ENCODE results near the gene DBT.
A peak's percentile ranks its signal among the peaks of the same experiment; 100 is the strongest.

Gene DBT

DNA sequence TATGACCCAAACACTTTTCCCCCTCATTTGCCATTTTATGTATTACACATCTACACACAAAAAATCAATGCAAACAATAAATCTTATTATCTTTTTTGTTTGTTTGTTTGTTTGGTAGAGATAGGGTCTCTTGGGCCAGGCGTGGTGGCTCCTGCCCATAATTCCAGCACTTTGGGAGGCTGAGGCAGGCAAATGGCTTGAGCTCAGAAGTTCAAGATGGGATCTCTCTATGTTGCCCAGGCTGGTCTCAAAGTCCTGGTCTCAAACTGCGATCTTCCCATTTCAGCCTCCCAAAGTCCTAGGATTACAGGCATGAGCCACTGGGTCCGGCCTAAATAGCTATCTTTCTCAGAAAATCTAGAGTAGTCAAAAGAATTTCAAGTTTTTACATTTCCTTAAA is 1.2 kb upstream of the DBT start:
- TF ChIP-seq, protein P1, sequence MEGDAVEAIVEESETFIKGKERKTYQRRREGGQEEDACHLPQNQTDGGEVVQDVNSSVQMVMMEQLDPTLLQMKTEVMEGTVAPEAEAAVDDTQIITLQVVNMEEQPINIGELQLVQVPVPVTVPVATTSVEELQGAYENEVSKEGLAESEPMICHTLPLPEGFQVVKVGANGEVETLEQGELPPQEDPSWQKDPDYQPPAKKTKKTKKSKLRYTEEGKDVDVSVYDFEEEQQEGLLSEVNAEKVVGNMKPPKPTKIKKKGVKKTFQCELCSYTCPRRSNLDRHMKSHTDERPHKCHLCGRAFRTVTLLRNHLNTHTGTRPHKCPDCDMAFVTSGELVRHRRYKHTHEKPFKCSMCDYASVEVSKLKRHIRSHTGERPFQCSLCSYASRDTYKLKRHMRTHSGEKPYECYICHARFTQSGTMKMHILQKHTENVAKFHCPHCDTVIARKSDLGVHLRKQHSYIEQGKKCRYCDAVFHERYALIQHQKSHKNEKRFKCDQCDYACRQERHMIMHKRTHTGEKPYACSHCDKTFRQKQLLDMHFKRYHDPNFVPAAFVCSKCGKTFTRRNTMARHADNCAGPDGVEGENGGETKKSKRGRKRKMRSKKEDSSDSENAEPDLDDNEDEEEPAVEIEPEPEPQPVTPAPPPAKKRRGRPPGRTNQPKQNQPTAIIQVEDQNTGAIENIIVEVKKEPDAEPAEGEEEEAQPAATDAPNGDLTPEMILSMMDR (IDR thresholded peaks at IDR 0.05; ENCODE audit: insufficient read depth, low read depth, low read length, missing control alignments) = no peak
- DNase-seq (ENCODE audit: low read depth) = no peak
- H3K4me3 ChIP-seq (ENCODE audit: low read length) = no peak overlapping the region

DNA sequence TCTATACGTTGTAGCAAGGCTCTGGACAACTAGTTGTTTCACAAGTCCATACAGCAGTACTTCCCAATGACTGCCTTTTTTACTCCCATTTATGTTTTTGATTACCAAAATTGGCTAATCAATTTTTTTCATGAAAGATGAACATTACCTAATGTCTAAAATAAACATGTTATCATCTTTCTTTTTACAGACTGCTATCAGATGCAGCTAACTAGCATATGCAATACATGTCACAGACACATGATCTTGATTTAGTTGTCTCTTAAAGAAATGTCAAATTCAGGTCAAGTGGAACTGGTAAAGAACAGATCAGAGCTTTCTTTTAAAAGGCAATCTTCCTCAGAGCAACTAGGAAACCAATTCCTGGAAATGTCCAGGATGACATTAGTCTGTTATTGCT is 630 bp upstream of the DBT start:
- DNase-seq (ENCODE audit: low read depth) = no peak
- H3K4me3 ChIP-seq (ENCODE audit: low read length) = peak overlapping the region; percentile 70
- TF ChIP-seq, protein P1 (IDR thresholded peaks at IDR 0.05; ENCODE audit: insufficient read depth, low read depth, low read length, missing control alignments) = no peak

DNA sequence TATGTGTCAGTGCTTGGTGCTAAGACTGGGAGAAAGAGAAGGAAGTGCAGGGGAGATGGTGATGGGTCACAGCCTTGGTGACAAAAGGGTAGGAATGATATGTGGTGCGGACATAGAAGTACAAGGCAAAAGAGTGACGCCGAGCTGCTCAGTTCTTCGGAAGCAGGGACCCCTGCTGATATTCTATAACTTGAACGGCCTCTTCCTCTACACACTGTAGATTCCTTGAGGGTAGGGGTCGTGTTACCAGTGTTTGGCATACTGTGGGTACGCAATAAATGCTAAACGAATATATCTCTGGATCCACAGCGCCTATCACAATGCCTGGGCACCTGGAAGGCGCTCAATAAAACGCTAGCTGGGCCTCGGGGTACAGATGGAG is 488 bp downstream of the DBT start:
- peak overlapping the region; percentile 70 for H3K4me3 ChIP-seq (ENCODE audit: low read length)
- DNase-seq (ENCODE audit: low read depth) = no peak
- TF ChIP-seq, protein P1 (IDR thresholded peaks at IDR 0.05; ENCODE audit: insufficient read depth, low read depth, low read length, missing control alignments) = no peak

DNA sequence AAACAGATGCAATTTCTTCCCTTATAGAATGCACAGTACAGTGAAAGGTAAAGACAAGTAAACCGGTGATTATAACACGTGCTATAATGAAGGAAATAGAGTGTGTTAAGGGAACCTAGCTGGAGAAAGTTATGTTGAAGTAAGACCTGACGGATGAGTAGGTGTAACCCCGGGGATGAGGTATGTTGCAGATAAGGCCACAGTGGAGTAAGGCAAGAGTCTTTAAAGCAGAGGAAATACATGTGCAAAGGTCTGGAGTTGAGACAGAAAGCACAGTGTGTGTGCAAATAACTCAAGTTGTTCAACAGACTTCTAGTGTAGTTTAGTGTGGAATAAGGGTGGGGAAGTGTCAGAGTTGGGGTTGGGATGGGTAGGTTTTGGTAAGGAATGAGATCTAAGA is 2.9 kb downstream of the DBT start:
- no peak for DNase-seq (ENCODE audit: low read depth)
- H3K4me3 ChIP-seq (ENCODE audit: low read length) = no peak overlapping the region
- TF ChIP-seq, protein P1 (IDR thresholded peaks at IDR 0.05; ENCODE audit: insufficient read depth, low read depth, low read length, missing control alignments) = no peak

- TF ChIP-seq, protein P1 (IDR thresholded peaks at IDR 0.05; ENCODE audit: insufficient read depth, low read depth, low read length, missing control alignments) = no peak
- H3K4me3 ChIP-seq (ENCODE audit: low read length) = no peak overlapping the region
- no peak for DNase-seq (ENCODE audit: low read depth)
Observed at GRCh38 chr1:100240631-100241030, 9.0 kb downstream of the DBT start.

DNA sequence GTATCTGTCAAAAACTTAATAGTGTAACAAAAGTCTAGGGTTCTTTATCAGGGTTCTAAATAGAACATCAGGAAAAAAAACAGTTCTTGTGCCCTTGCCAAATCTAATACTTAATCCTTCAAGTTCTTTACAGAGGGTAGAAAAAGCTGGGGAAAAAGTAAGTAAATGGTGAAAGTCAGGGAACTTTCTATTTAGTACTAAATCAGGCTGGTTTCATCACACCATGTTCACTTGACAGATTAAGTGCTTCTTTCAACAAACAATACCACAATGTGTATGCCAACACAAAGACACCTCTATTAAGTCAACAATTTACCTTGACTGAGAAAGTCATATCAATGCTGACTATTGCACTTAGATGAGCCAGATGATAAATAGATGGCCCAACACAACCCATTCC is 9.7 kb downstream of the DBT start:
- TF ChIP-seq, protein P1 (IDR thresholded peaks at IDR 0.05; ENCODE audit: insufficient read depth, low read depth, low read length, missing control alignments) = no peak
- no peak overlapping the region for H3K4me3 ChIP-seq (ENCODE audit: low read length)
- no peak for DNase-seq (ENCODE audit: low read depth)

- no peak overlapping the region for H3K4me3 ChIP-seq (ENCODE audit: low read length)
- DNase-seq (ENCODE audit: low read depth) = no peak
- TF ChIP-seq, protein P1 (IDR thresholded peaks at IDR 0.05; ENCODE audit: insufficient read depth, low read depth, low read length, missing control alignments) = no peak
Observed at GRCh38 chr1:100237091-100237490, 12.5 kb downstream of the DBT start.
